ENCODE data around the gene CDC6. TPM values are rescaled to one million over a fixed set of nuclear protein-coding genes. Genes with fewer than 3 reads are reported as not detected.

The CDC6 gene
- total and polyA plus RNA-seq, 2 donors (not counting 1 experiment from before 2014, with no cell fraction given): 0.69 to 2.2 TPM

DNA sequence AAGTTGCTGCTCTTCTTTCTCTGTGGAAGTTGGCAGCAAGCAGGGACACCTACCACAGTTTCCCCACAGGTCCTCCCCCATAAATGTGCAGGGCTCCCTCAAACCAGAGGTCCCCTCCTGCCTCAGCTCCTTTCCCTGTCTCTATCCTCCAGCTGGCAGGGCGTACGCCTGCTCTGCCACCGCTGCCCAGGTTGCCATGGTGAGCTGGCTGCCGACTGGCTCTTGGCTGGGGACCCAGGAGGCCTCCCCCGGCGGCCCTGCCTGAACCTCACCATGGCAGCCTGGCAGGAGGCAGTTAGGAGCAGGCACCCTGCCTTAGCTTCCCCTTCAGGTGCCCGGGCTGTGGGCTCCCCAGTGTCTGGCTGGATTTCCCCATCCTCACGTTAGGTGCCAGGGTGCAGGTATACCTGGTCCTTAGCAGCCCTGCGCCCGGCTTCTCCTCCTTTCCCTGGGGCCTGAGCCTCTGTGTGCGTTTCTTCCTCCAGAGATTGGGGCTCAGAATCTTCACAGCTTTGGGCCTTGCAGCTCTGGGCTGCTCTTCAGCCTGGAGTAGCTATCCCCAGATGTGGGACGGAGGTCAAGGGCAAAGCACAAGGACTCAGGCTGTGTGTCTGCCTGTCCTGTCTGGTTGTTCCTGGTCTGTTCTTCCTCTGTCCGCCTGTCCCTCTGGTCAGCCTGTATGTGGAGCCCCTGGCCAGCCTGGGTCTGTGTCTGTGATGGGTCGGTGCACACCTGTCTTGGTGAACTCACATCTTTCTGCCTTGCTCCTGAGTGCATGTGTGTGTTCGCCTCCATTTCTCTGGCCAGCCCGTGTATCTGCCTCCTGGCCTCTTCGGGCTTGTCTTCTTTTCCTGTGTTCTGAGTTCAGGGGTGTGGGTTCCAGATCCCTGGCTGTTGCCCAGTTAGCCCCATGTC is 61.1 kb downstream of the CDC6 start:
- peaks cover 44% of the 10 kb centered on the region for H4K20me1 ChIP-seq (ENCODE audit: control insufficient read depth, insufficient read depth, low read length, poor library complexity, severe bottlenecking)
- H3K9me3 Mint-ChIP-seq (ENCODE audit: insufficient read depth): no peaks in the 10 kb centered on the region
- H3K79me2 ChIP-seq (ENCODE audit: control insufficient read depth, insufficient read depth, low read length): peaks cover 29% of the 10 kb centered on the region
- no peaks in the 10 kb centered on the region for H3K9me3 ChIP-seq (ENCODE audit: control extremely low read depth in 1 of 3, control insufficient read depth in 2 of 3, insufficient read depth in 1 of 3, low read length in 2 of 3)
- WGBS (ENCODE audit: insufficient coverage): 63% methylated on average over 15 of the region's 17 CpGs
- H3K4me2 ChIP-seq (replicated peaks; ENCODE audit: low read depth, low read length, poor library complexity, severe bottlenecking): peak overlapping the region; percentile 100
- peak overlapping the region in 1 of 2 donors; percentile 12 for H3K27ac ChIP-seq (ENCODE audit: low read length in 2 of 2)
- TF ChIP-seq EZH2 (IDR thresholded peaks at IDR 0.05; ENCODE audit: borderline replicate concordance, insufficient read depth, low read depth, low read length, poor library complexity, severe bottlenecking): no peak
- TF ChIP-seq, protein P1, sequence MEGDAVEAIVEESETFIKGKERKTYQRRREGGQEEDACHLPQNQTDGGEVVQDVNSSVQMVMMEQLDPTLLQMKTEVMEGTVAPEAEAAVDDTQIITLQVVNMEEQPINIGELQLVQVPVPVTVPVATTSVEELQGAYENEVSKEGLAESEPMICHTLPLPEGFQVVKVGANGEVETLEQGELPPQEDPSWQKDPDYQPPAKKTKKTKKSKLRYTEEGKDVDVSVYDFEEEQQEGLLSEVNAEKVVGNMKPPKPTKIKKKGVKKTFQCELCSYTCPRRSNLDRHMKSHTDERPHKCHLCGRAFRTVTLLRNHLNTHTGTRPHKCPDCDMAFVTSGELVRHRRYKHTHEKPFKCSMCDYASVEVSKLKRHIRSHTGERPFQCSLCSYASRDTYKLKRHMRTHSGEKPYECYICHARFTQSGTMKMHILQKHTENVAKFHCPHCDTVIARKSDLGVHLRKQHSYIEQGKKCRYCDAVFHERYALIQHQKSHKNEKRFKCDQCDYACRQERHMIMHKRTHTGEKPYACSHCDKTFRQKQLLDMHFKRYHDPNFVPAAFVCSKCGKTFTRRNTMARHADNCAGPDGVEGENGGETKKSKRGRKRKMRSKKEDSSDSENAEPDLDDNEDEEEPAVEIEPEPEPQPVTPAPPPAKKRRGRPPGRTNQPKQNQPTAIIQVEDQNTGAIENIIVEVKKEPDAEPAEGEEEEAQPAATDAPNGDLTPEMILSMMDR (IDR thresholded peaks at IDR 0.05): no peak
- H3K4me1 Mint-ChIP-seq: peaks cover 80% of the 10 kb centered on the region
- ChIA-PET CTCF (interaction anchor here (0.7 to 3.3 kb wide), 10 partner anchors 8 to 1427 kb away, joined by 3 to 15 read pairs (median 3); partner anchors contain the start of gene TOP2A), POLR2A (interaction anchor here (1.2 to 1.5 kb wide), 3 partner anchors 22 to 45 kb away, joined by 3 to 7 read pairs (median 3); no protein-coding TSS in a partner anchor)
- no peak for ATAC-seq (ENCODE audit: low read depth)
- no peak overlapping the region for H3K4me3 ChIP-seq (ENCODE audit: control extremely low read depth in 1 of 5, extremely low read depth in 1 of 5, insufficient read depth in 1 of 5, low read depth in 2 of 5, low read length in 4 of 5)
- H3K27ac Mint-ChIP-seq: peak overlapping the region; percentile 28
- intact Hi-C loops (cut with micrococcal nuclease): no loop called here
- no peak overlapping the region for H2AFZ ChIP-seq (ENCODE audit: insufficient read depth, low read depth, low read length, poor library complexity, severe bottlenecking)
- H3K27me3 ChIP-seq (replicated peaks in 1 of 4; ENCODE audit: control extremely low read depth in 1 of 4, control insufficient read depth in 3 of 4, insufficient read depth in 4 of 4, low read length in 3 of 4): no peaks in the 10 kb centered on the region
- no peak overlapping the region for H3K4me3 Mint-ChIP-seq
- peaks cover 62 to 71% of the 10 kb centered on the region in 2 donors for H3K4me1 ChIP-seq (ENCODE audit: control insufficient read depth in 2 of 2, insufficient read depth in 2 of 2, low read length in 2 of 2)
- peaks cover 0 to 35% of the 10 kb centered on the region in 2 experiments for H3K36me3 ChIP-seq (replicated peaks in 1 of 2; ENCODE audit: control extremely low read depth in 1 of 2, control insufficient read depth in 1 of 2, extremely low read depth in 1 of 2, insufficient read depth in 2 of 2, low read length in 1 of 2)
- DNase-seq: peak; percentile 25
- no peak overlapping the region for H3K9ac ChIP-seq (ENCODE audit: low read length)
- H3K27me3 Mint-ChIP-seq: no peaks in the 10 kb centered on the region

Measured in B cell (primary cell).